HG03097 (cell line): ENCODE measurements around the gene AKAP6.
A peak's percentile ranks its signal among the peaks of the same experiment; 100 is the strongest.

Experiments
- ATAC-seq: cut with Tn5 transposase; IDR thresholded peaks from one replicate; pipeline ENCODE4 v1.9.1; 2021; ENCODE audit not compliant: unreplicated experiment, low FRiP score

The AKAP6 gene

DNA sequence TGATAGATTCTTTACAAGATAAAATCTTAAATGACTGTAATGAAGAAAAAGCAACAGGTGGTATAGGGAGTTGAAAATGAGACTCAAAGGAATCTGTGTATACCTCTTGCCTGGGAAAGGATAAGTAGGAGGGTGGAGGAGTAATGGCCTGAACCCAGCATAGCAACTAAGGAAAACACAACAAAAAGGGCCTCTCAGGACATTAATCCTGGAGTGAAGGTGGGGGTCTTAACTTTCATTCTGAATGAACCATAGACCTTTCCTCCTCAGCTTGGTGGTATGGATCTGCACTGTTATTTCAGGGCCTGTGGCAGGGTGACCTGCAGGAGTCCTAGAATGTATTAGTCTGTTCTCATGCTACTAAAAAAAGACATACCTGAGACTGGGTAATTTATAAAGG, 185.6 kb downstream of the AKAP6 start:
- ATAC-seq = no peak

DNA sequence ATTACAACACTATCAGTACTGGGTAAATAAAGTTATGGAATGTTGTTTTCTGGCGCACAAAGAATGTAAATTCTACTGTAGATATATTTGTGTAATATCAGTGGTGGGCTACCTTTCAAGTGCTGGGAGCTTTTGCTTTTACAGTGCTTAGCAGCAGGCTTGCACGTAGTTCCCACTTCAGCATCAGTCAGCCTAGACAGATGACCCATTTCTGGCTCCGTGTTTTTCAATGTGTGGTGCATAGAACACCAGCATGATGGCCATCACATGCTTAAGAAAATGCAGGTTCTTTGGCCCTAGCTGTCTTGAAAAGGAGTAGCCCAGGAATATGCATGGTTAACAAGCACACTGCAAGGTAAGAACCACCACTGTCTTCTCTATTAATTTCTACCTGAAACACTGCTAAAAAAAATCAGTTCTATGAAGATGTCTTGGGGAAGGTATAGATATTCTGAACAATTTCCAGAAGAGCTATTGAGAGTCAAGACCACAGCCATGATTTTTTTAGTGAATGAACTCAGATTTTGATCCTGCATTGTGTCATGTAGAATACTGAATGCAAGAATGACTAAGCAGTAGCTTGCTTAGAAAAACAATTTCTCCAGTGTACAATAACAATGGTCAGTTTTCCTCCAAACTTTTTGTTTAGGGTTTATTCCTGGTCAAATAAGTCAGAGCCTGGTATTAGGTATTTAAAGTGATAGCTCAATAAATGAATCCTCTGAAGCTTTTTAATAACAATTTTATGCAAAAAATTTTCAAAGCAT, 195.7 kb downstream of the AKAP6 start:
- no peak for ATAC-seq

DNA sequence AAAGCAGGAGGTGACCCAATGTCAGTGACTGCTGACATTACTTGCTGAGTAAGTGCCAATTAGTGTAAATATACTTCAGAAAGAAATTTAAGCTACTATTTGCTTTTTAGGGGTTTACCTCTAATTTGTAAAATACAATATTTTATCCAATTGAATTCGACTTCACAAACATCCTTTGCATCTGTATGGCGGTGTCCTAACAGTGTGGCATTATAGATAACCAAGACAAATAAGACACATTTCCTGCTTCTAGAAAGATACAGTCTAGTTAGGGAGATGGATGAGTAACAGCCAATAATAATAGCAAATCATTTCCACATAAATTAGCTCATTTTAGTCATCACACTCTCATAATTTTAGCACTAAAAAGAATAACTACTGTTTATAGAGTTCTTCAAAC, 196.5 kb downstream of the AKAP6 start:
- ATAC-seq = no peak

DNA sequence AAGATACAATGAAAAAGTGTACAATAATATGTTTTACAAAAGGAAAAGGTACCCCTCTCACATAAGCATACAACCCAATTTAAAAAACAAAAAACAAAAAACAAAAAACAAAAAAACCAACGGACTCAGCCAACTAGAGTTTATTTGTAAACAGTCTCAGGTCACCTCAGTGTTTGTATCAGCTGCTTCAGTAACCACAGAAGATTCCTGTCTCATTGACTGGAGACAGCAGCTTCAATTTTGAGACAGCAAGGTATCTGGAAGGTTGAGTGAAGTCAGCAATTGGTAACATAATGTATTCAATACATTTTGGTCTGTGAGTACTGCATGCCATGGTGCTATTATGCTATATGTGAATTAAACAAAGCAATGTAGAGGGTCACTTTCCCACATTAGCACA, 201.7 kb downstream of the AKAP6 start:
- no peak for ATAC-seq

DNA sequence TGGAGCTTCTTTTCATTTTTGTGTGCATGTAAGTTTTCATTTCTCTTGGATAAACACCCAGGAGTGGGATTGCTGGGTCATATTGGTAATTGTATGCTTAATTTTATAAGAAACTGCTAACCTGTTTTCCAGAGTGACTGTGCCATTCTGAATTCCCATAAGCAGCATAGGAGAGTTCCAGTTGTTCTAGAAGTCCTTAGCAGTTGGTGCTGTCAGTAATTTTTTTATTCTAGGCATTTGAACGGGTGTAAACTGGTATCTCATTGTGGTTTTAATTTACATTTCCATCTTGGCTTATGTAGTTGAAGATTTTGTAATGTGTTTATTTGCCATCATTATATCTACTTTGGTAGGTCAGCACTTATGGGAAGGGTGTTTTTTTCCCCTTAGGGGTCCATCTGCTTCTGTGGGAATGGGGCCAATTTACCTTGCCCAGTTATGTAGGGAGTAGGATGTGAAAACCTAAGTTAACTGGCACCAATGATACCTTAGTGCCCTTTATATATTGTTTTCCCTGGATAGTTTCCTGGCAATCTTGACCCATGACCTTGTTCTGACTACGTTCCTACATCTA, 202.9 kb downstream of the AKAP6 start:
- no peak for ATAC-seq

DNA sequence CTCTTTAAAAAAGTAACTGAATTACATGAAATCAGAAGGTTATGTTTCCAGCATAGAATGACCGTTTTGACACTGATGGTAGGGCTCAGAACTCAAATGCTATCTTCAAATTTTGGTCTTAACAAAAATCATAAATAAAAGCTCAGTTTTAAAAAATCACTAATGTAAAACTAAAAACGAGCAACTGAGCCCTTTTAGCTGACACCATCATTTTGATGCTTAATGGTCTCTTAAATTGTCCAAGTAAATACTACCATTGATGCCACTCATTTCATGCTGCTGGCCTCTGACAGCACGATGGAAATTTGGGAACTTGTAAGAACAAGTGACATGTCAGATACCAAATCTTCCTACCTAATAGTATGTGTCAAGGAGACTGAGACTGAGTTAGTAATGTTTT, 205.0 kb downstream of the AKAP6 start:
- no peak for ATAC-seq

DNA sequence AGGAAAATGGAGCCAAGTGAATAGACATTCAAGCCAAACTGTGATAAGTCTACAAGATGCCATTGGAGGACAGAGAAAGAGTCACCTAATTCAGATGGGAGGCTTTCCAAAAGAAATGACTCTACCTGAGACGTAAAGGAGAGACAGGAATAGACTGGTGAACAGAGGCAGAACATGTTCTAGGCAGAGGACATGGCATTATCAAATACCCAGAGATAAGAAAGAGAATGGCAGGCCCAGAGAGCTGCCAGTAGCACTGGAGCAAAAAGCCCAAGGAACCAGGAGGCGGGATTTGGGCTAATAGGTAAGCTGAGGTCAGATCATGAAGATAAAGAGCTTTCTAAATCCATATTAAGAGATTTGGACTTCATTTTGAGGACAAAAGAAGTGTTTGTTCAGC, 207.1 kb downstream of the AKAP6 start:
- no peak for ATAC-seq

DNA sequence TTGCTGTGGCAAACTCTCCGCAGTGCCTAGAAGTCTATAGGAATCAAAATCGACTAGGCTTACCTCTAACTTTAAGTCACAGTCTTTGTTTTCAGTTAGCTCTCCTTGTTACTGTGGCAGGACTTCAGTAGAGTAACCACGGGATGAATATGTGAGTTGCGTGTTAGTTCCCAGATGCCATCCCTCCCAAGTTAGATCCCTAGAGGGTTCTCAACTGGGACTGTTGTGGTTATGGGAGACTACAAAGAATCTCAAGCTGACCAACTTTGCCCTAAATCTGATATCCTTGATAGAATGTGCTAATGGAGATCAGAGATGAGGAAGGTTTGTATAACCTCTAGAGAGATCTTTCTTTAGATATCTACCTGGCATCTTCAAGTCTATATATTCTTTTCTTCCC, 208.1 kb downstream of the AKAP6 start:
- no peak for ATAC-seq

DNA sequence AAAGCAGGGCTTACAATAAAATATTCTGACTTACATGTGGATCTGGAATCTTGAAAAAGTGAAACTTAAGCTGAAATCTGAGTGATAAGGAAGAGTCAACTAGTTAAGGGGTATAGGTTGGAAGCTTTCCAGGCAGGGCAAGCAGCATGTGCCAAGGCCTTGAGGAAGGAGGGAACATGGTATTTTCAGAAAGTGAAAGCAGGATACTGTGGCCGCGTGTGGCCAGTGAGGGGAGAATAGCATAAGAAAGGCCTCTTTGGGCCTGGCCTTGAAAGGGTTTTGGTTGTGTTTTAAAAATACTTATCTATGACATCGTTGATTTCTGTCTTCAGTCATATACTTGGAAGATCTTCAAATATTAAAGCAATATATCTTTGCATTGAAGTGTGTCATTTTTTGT, 213.4 kb downstream of the AKAP6 start:
- ATAC-seq = no peak

DNA sequence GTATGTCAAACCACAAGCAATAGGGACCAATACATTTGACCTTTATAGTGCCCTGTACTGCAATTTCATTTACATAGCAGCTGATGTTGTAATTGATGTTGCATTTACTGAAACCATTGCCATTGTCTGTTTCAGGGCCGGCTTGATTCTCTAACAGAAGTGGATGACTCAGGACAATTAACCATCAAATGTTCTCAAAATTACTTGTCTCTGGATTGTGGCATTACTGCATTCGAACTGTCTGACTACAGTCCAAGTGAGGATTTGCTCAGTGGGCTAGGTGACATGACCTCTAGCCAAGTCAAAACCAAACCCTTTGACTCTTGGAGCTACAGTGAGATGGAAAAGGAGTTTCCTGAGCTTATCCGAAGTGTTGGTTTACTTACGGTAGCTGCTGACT, 216.0 kb downstream of the AKAP6 start:
- ATAC-seq = no peak

DNA sequence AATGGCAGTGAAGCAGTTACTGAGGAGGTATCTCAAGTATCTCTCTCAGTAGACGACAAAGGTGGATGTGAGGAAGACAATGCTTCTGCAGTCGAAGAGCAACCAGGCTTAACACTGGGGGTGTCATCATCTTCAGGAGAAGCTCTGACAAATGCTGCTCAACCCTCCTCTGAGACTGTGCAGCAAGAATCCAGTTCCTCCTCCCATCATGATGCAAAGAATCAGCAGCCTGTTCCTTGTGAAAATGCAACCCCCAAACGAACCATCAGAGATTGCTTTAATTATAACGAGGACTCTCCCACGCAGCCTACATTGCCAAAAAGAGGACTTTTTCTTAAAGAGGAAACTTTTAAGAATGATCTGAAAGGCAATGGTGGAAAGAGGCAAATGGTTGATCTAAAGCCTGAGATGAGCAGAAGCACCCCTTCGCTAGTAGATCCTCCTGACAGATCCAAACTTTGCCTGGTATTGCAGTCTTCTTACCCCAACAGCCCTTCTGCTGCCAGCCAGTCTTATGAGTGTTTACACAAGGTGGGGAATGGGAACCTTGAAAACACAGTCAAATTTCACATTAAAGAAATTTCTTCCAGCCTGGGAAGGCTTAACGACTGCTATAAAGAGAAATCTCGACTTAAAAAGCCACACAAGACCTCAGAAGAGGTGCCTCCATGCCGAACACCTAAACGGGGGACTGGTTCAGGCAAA, 216.6 kb downstream of the AKAP6 start:
- no peak for ATAC-seq

DNA sequence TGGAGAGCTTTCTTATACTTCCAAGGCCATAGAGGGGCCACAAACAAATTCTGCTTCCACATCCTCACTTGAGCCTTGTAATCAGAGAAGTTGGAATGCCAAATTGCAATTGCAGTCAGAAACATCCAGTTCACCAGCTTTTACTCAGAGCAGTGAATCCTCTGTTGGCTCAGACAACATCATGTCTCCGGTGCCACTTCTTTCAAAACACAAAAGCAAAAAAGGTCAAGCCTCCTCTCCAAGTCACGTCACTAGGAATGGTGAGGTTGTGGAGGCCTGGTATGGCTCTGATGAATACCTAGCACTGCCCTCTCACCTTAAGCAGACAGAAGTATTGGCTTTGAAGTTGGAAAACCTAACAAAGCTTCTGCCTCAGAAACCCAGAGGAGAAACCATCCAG, 217.1 kb downstream of the AKAP6 start:
- ATAC-seq = no peak

DNA sequence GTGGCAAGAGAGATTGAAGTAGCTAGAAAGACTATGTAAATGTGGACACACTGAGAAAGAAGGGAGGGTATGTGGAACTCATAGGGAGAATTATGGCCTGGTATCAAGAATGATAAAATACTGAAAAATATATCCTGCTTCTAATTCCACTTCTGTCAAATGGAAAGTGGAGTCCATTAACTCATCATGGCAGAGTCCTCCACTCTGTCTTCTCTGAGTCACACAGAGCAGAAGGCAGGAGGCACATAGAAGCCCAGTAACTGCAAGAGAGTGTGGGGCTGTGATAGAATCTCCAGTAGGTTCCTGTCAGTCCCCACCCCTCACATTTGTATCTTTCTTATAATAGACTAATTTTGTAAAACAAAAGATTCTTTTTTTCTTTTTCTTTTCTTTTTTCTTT, 223.7 kb downstream of the AKAP6 start:
- ATAC-seq = no peak

DNA sequence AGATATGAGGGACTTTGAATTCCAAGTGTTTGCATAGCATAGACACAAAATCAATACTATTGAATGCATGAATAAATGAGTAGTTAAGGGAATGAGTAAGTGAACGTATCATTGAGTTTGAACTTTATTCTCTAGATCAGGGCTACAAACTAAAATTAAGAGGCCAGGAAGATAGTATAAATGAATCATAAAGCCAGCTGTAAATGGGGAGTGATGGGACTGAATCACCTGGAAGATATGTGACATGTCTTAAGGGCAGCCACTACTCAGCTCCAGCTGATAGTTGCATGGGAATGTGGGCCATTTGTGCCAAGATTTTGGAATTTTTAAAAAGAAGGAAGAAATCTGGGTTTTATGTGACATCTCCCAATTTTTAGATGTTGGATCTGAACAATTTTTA, 229.9 kb downstream of the AKAP6 start:
- ATAC-seq = no peak

DNA sequence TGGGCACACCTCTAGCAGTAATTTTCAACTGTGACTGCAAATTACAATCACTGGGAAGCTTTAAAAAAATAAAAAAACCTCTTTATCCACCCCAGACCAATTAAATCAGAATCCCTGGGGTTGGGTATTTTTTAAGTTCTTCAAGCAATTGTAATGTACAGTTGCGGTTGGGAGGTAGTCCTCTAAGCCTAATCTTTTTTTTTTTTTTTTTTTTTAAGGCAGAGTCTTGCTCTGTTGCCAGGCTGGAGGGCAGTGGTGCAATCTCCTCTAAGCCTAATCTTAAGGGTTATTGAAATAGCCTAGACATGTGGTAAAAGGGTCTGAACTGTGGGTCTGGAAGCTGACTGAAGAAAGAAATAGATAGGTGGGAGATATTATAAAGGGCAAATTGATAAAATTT, 230.5 kb downstream of the AKAP6 start:
- ATAC-seq = no peak

DNA sequence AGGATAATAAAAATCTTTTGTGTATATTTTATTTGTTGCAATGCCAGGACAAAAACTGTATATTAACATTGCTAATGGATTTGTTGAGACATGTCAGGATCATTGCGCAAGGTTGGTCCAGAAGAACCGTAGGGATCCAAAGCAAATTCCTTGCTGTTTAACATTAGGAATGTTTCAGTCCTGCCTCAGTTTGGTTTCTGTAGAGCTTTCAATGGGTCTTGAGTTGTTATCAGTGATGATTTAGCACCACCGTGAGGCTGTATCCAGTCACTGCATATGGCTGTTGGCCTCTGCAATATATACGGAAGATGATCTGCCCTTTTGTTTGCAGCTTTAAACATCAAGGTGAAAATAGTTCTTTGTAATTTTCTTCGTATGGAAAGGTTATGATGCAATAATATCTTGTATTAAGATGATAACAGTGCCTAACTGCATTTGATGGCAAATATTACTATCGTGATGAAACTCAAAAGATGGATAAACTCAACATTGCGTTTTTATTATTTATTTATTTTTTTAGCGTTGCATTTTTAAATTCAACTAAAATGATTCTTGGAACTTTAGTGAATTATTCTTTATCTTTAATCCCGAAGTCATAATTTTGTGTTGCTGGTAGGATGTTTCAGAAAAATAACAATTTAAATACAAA, 231.2 kb downstream of the AKAP6 start:
- ATAC-seq = no peak

DNA sequence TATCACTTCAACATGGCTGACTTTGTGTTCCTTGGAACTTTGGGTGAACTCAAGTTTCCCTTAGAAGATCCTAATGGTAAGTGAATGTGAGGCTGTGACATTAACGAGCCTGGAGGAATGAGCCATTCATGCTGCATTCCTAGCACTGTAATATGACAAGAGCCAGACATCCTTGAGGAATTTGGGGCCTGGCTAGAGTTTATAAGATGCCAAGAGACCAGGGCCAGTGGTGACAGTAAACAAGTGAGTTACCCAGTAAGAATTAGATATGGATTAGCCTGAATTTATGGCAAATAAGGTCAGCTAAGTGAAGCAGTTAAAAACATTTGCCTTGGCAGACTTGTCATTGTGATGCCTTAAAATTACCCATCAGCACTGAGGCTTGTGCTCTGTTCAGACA, 232.4 kb downstream of the AKAP6 start:
- ATAC-seq = no peak

DNA sequence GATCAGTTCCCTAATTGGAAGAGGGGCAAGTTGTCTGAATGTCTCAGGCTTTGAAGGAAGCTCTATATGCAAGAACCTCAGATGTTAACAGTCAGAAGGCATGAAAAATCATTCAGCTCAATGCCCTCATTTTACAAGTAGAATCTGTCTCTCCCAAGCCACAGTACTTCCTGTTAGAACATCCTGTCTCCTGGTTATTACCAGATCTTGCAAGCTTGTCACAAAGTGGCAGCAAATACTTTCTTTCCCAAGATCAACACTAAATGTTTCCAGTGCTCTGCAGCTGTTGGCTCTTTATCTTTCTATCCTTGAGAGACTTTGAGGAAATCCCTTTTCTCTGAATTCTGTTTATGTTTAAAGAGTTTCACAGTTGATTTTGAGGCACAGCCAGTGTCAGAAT, 235.5 kb downstream of the AKAP6 start:
- peak; percentile 51 for ATAC-seq

DNA sequence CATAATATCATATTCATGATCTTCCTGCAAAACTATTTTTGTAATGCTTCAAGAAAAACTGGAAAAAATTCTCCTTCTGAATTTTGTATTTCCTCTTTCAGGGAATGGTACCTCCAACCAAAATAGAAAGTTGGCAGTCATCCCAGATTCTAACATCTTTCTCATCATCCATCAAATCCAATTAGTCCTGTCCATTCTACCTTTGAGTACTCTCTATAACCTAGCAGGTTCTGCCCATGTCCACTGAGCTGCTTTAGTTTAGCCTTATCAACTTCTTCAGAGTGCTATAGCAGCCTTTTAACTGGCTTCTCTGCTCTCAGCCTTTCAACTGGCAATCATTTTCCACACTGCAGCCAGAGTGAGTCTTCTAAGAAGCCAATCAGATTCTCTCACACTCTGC, 236.2 kb downstream of the AKAP6 start:
- ATAC-seq = no peak

DNA sequence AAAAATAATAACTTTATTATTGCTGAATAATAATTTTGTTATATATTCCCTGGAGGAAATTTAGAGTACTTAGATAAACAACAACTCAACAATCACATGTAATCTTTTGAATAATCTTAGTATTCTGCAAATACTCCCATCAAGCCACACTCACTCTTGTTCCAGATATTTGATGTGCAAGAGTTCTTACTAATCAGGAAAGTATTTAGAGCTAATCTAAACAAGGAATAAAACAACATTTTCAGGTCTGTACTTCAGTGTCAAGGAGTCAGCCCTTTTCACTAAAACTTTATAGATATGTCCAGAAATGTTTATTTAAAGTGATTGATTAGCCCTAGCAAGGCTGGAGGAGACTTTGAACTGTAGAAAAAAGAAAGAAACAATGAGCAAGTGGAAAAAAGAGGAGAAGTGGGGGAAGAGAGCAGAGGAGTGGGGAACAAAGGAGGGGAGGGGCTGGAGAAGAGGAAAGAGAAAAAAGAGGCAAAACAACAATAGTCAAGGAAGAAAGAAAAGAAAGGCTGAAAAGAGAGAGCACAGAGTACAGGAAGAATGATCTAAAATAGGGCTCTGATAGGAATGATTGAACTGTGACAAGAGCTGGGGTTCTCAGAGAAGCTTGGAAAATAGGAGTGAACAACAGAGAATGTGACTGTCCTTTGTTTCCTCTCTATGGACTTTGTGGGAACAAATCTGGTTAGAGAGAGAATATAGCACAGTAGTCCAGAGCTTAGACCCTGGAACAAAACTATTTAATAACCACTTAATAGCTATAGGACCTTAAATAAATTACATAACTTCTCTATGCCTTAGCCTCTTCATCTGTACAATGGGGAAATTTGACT, 238.7 kb downstream of the AKAP6 start:
- ATAC-seq = no peak

DNA sequence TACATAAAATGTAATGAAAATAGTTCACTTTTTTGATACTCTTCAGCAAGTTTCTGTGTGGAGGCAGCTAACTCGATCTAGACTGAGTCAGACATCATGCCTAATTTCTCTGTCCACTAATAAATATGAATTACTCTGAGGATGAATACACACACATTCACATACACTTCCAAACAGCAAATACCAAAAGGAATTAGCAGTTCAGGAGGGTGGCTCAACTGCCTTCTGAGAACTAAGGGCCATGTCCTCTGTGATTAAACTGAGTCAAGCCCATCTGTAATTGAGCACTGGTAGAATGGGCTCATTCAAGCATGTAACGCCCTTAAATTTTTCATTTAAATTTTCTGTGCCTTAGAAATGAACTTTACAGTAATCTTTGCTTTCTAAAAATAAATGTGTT, 242.5 kb downstream of the AKAP6 start:
- no peak for ATAC-seq
